CD14-positive monocyte (primary cell): ENCODE results near the gene VCAN. TPM values are rescaled to one million over a fixed set of nuclear protein-coding genes. Genes with fewer than 3 reads are reported as not detected.
A peak's percentile ranks its signal among the peaks of the same experiment; 100 is the strongest.

Experiments
- DNase-seq, 3 donors: peaks; one replicate each; pipeline ENCODE4 v3.0.0-alpha.2; 2011 to 2022
- H2AFZ ChIP-seq: 2 replicates; pipeline ENCODE4 v1.6.0; 2012; ENCODE audit warnings: mild to moderate bottlenecking, low read depth, low read length, inconsistent platforms; ENCODE audit not compliant: insufficient read depth, poor library complexity, severe bottlenecking
- H3K27ac ChIP-seq, 2 donors: 1 replicate in 1 of 2; 2 replicates in 1 of 2; pipeline ENCODE4 v1.5.1; 2012 to 2013; ENCODE audit warnings: low read length in 2 of 2, control low read depth in 1 of 2, inconsistent platforms in 1 of 2, low read depth in 1 of 2, mild to moderate bottlenecking in 1 of 2
- H3K27me3 ChIP-seq, 2 donors: one replicate each; pipeline versions ENCODE4 v1.6.0 to v1.6.1; 2011 to 2013; ENCODE audit warnings: low read length in 2 of 2; ENCODE audit not compliant: control insufficient read depth in 2 of 2, insufficient read depth in 2 of 2
- H3K36me3 ChIP-seq, 2 donors: replicated peaks in 1 of 2; 1 replicate in 1 of 2; 2 replicates in 1 of 2; pipeline versions ENCODE4 v1.5.1 to v1.6.1; 2012 to 2013; ENCODE audit warnings: low read length in 2 of 2, control low read depth in 1 of 2, inconsistent platforms in 1 of 2, mild to moderate bottlenecking in 1 of 2; ENCODE audit not compliant: insufficient read depth in 2 of 2, control insufficient read depth in 1 of 2
- H3K4me1 ChIP-seq, 2 donors: 1 replicate in 1 of 2; 2 replicates in 1 of 2; pipeline versions ENCODE4 v1.5.1 to v1.6.1; 2012 to 2013; ENCODE audit warnings: low read length in 2 of 2, control low read depth in 1 of 2, inconsistent platforms in 1 of 2, mild to moderate bottlenecking in 1 of 2, moderate library complexity in 1 of 2; ENCODE audit not compliant: insufficient read depth in 2 of 2, control insufficient read depth in 1 of 2
- H3K4me2 ChIP-seq: replicated peaks from 2 replicates; pipeline ENCODE3; 2012; ENCODE audit warnings: low read length, moderate library complexity, mild to moderate bottlenecking; ENCODE audit not compliant: poor library complexity, severe bottlenecking; ENCODE audit errors: extremely low read depth
- H3K4me3 ChIP-seq, 3 experiments: fragments of 200-600 bp in 1 of 3; sonication (generic) in 1 of 3; replicated peaks in 1 of 3; 1 replicate in 2 of 3; 2 replicates in 1 of 3; pipeline ENCODE4 v1.5.1; 2011 to 2013; ENCODE audit warnings: low read length in 3 of 3, mild to moderate bottlenecking in 3 of 3, control low read depth in 2 of 3, low read depth in 2 of 3, inconsistent platforms in 1 of 3, moderate library complexity in 1 of 3
- H3K79me2 ChIP-seq: 2 replicates; pipeline ENCODE4 v1.6.0; 2012; ENCODE audit warnings: mild to moderate bottlenecking, control low read depth, inconsistent platforms, low read length, moderate library complexity; ENCODE audit not compliant: insufficient read depth
- H3K9ac ChIP-seq: 2 replicates; pipeline ENCODE4 v1.6.0; 2017; ENCODE audit warnings: low read length, mild to moderate bottlenecking; ENCODE audit not compliant: insufficient read depth, poor library complexity, severe bottlenecking
- H3K9me3 ChIP-seq, 2 donors: replicated peaks in 1 of 2; 1 replicate in 1 of 2; 2 replicates in 1 of 2; pipeline versions ENCODE4 v1.5.1 to v1.6.1; 2012 to 2013; ENCODE audit warnings: low read length in 2 of 2, control low read depth in 1 of 2; ENCODE audit not compliant: control insufficient read depth in 1 of 2, insufficient read depth in 1 of 2
- H4K20me1 ChIP-seq: 2 replicates; pipeline ENCODE4 v1.6.0; 2012; ENCODE audit warnings: mild to moderate bottlenecking, low read length, control low read depth, moderate library complexity; ENCODE audit not compliant: insufficient read depth
- H3K27ac Mint-ChIP-seq, 7 donors: one replicate each; pipeline ENCODE4 v1.8.0; 2020; ENCODE audit warnings: mild to moderate bottlenecking in 7 of 7, mixed read lengths in 7 of 7, moderate library complexity in 6 of 7, inconsistent platforms in 2 of 7
- H3K27me3 Mint-ChIP-seq, 3 donors: one replicate each; pipeline ENCODE4 v1.8.0; 2021 to 2022; ENCODE audit warnings: low read depth in 3 of 3, mild to moderate bottlenecking in 3 of 3, mixed read lengths in 3 of 3, moderate library complexity in 3 of 3, inconsistent platforms in 1 of 3
- H3K36me3 Mint-ChIP-seq, 2 donors: one replicate each; pipeline ENCODE4 v1.8.0; 2020; ENCODE audit warnings: mixed read lengths in 2 of 2, inconsistent platforms in 1 of 2, mild to moderate bottlenecking in 1 of 2
- H3K4me1 Mint-ChIP-seq: one replicate; pipeline ENCODE4 v1.8.0; 2020; ENCODE audit warnings: mild to moderate bottlenecking, mixed read lengths
- H3K4me3 Mint-ChIP-seq, 2 donors: one replicate each; pipeline ENCODE4 v1.8.0; 2020; ENCODE audit warnings: mild to moderate bottlenecking in 2 of 2, mixed read lengths in 2 of 2, moderate library complexity in 1 of 2
- H3K9me3 Mint-ChIP-seq, 7 donors: one replicate each; pipeline ENCODE4 v1.8.0; 2020 to 2022; ENCODE audit warnings: mixed read lengths in 7 of 7, mild to moderate bottlenecking in 6 of 7, moderate library complexity in 6 of 7, inconsistent platforms in 2 of 7
- WGBS: methylation state at CpG from one replicate; pipeline ENCODE4 v1.1.5; 2013; ENCODE audit warnings: missing lambda C conversion rate; ENCODE audit not compliant: insufficient coverage; 5-methylcytosine and 5-hydroxymethylcytosine counted together
- intact Hi-C, 2 donors: fragments of 100-400 bp; cut with micrococcal nuclease; formaldehyde crosslinking; loops; one replicate each; pipeline versions ENCODE4 v1.15.0 to v1.15.1; 2023
- polyA plus RNA-seq, 3 donors: library from polyadenylated mRNA; depleted of rRNA in 1 of 3; unstranded in 2 of 3; stranded (reverse) in 1 of 3; fragments of 300-500 nt in 2 of 3; fragments of >200 nt in 1 of 3; fragmentation: Illumina TruSeq in 2 of 3; gene quantifications; 1 replicate in 2 of 3; 2 replicates in 1 of 3; pipeline ENCODE4 v1.2.3, GENCODE V29; 2012 to 2021
- TF ChIP-seq, protein P1 (sequence below): fragments of 200-600 bp; IDR thresholded peaks from one replicate; pipeline ENCODE4 v1.8.0; 2022; ENCODE audit warnings: antibody characterized with exemption, mild to moderate bottlenecking

Gene VCAN
- polyA plus RNA-seq, 3 donors: 417 to 844 (median 630) TPM

DNA sequence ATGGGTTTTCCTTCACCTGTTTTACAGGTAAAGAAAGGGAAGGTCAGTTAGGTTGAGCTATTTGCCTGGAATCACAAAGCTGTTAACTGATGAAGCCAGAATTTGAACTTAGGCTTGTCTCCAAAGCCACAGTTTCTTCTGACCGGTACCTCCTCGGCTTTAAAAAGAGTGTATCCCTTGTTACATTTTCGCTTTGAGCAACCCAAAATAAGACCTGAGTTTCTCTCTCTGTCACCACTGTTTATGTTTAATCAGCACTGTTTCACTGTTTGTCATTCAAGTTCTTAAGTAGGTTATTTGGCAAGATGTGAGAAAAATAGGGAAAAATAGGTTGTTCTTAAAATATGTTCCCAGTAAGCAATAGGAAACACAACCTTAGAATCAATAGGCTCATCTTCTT, 84.6 kb downstream of the VCAN start:
- Mint-ChIP-seq H3K27ac (peak overlapping the region in 2 of 7 donors; percentile 5 to 33), H3K4me1 (no peaks in the 10 kb centered on the region)
- 70% methylated on average over 2 of the region's 3 CpGs for WGBS

DNA sequence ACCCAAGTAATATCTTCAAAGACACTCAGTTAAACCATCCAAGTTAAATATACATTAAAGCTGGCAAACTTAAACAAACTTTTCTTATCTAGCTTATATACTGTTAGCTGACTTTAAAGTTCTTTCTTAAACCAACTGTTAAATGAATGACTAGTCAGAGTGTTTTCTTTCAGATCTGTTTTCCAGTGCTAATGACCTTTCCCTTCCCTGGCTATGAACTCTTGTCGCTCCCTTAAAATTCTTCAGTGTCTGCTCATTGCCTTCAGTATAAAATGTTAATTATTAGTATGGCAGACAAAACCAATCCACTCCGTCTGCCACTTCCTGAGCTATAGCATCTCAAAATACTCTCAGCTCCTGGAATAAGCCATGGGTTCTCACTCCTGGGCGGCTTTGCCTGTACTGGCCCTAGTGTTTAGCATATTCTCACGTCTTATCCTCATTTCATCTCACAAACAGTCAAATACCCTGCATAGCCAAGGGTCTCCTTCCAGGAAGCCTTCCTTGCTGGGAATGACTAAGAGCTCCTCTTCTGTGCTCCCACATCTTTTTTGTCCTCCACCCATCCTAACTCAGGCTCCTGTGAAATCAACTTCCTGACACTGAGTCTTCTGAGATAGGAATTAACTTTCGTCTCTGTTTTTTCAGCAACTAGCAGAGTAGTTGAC, 87.7 kb downstream of the VCAN start:
- Mint-ChIP-seq H3K27ac (peak overlapping the region in 5 of 7 donors; percentile 6 to 70 (median 38)), H3K4me3 (no peak overlapping the region), H3K27me3 (peaks cover 0 to 2% (median 0%) of the 10 kb centered on the region in 3 donors), H3K4me1 (no peaks in the 10 kb centered on the region), H3K36me3 (peaks cover 90 to 97% of the 10 kb centered on the region in 2 donors), H3K9me3 (peaks cover 0 to 2% (median 0%) of the 10 kb centered on the region in 7 donors)
- 97% methylated on average over 3 of the region's 5 CpGs for WGBS
- TF ChIP-seq, protein P1, sequence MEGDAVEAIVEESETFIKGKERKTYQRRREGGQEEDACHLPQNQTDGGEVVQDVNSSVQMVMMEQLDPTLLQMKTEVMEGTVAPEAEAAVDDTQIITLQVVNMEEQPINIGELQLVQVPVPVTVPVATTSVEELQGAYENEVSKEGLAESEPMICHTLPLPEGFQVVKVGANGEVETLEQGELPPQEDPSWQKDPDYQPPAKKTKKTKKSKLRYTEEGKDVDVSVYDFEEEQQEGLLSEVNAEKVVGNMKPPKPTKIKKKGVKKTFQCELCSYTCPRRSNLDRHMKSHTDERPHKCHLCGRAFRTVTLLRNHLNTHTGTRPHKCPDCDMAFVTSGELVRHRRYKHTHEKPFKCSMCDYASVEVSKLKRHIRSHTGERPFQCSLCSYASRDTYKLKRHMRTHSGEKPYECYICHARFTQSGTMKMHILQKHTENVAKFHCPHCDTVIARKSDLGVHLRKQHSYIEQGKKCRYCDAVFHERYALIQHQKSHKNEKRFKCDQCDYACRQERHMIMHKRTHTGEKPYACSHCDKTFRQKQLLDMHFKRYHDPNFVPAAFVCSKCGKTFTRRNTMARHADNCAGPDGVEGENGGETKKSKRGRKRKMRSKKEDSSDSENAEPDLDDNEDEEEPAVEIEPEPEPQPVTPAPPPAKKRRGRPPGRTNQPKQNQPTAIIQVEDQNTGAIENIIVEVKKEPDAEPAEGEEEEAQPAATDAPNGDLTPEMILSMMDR: no peak
- Histone ChIP-seq H4K20me1 (peaks cover 100% of the 10 kb centered on the region), H3K4me1 (no peaks in the 10 kb centered on the region), H3K4me3 (no peak overlapping the region), H3K27ac (no peak overlapping the region), H3K9ac (no peak overlapping the region), H3K36me3 (peaks cover 100% of the 10 kb centered on the region in 2 donors), H2AFZ (no peak overlapping the region), H3K27me3 (no peaks in the 10 kb centered on the region), H3K9me3 (no peaks in the 10 kb centered on the region), H3K79me2 (peaks cover 6% of the 10 kb centered on the region), H3K4me2 (no peak overlapping the region)
- DNase-seq: no peak
- intact Hi-C loops: no loop called here

More for the DNA sequence above, 84.6 kb downstream of the VCAN start:
- Histone ChIP-seq H3K4me2 (no peak overlapping the region), H3K4me1 (no peaks in the 10 kb centered on the region), H2AFZ (no peak overlapping the region), H3K4me3 (no peak overlapping the region), H3K9ac (no peak overlapping the region), H4K20me1 (peaks cover 100% of the 10 kb centered on the region), H3K36me3 (peaks cover 100% of the 10 kb centered on the region in 2 donors), H3K27ac (no peak overlapping the region), H3K9me3 (no peaks in the 10 kb centered on the region), H3K27me3 (no peaks in the 10 kb centered on the region), H3K79me2 (peaks cover 6% of the 10 kb centered on the region)
- no peak for DNase-seq
- intact Hi-C loops: no loop called here
- TF ChIP-seq, protein P1: no peak
- Mint-ChIP-seq H3K36me3 (peaks cover 90 to 97% of the 10 kb centered on the region in 2 donors), H3K9me3 (peaks cover 0 to 2% (median 0%) of the 10 kb centered on the region in 7 donors), H3K27me3 (peaks cover 0 to 2% (median 0%) of the 10 kb centered on the region in 3 donors), H3K4me3 (no peak overlapping the region)
